Activated CD8-positive, alpha-beta memory T cell treated with anti-CD3 and anti-CD28 coated beads, Interleukin-2, amount 50 U/mL, for 1 hour (primary cell): Measurements from ENCODE around the gene GJA10.

Experiments
- DNase-seq: peaks from one replicate; pipeline ENCODE4 v3.0.0-alpha.2; 2020; ENCODE audit errors: extremely low read depth

GJA10 gene

DNA sequence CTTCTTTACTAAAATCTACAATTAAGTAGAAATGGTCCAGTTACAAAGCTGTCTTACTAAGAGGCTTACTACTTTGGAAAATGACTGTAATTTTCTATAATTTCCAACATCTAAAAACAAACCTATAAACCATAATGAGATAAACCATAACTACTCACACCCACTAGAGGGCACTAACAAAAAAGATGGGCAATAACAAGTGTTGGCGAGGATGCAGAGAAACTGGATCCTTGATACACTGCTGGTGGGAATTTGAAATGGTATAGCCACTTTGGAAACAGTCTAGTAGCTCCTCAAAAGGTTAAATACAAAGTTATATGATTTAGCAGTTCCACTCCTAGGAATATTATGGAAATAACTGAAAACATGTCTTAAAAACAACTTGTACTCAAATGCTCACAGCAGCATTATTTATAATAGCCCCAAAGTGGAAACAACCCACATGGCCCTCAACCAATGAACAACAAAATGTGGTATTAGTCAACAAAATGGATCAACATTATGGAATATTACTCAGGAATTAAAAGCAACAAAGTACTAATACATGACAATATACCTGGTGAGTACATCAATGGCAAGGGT lies 50.6 kb downstream of the GJA10 start:
- DNase-seq, result no peak
